Neural progenitor cell (in vitro differentiated cells): ENCODE results near the gene NKPD1.

Experiments
- EZH2 ChIP-seq: fragments of 200-600 bp; sonication (generic); IDR thresholded peaks from 2 replicates; pipeline ENCODE4 v1.6.1; 2017; ENCODE audit warnings: antibody characterized with exemption, mild to moderate bottlenecking, moderate library complexity
- TF ChIP-seq, protein P1 (sequence below): fragments of 200-600 bp; sonication (generic); IDR thresholded peaks from 2 replicates; pipeline ENCODE4 v1.5.1; 2017; ENCODE audit warnings: antibody characterized with exemption, mild to moderate bottlenecking

DNA sequence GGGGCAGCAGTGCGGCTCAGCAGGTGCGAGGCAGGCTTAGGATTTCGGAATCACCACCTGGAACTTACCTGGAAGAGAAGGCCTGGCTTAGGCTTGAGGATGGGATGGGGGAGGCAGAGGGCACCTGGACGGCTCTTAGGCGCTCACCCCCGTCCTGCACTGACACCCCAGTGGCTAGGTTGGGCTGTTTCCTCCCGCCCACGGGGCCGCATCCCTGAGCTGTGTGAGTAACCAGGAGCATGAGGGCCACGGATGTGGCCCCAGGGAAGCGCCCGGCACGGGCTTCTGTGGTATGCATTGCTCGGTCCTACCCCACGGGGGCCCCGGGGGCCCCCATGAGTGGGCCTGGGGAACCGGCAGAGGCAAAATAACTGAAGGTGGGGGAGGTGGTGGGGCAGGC is 2.4 kb upstream of the NKPD1 start:
- TF ChIP-seq, protein P1, sequence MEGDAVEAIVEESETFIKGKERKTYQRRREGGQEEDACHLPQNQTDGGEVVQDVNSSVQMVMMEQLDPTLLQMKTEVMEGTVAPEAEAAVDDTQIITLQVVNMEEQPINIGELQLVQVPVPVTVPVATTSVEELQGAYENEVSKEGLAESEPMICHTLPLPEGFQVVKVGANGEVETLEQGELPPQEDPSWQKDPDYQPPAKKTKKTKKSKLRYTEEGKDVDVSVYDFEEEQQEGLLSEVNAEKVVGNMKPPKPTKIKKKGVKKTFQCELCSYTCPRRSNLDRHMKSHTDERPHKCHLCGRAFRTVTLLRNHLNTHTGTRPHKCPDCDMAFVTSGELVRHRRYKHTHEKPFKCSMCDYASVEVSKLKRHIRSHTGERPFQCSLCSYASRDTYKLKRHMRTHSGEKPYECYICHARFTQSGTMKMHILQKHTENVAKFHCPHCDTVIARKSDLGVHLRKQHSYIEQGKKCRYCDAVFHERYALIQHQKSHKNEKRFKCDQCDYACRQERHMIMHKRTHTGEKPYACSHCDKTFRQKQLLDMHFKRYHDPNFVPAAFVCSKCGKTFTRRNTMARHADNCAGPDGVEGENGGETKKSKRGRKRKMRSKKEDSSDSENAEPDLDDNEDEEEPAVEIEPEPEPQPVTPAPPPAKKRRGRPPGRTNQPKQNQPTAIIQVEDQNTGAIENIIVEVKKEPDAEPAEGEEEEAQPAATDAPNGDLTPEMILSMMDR: no peak
- TF ChIP-seq EZH2: no peak
